CD4-positive, alpha-beta T cell treated with Interleukin-17A for 1 hour (primary cell): ENCODE results near the gene ELANE.

Experiments
- DNase-seq: peaks from one replicate; pipeline ENCODE4 v3.0.0-alpha.2; 2020

Gene ELANE

DNA sequence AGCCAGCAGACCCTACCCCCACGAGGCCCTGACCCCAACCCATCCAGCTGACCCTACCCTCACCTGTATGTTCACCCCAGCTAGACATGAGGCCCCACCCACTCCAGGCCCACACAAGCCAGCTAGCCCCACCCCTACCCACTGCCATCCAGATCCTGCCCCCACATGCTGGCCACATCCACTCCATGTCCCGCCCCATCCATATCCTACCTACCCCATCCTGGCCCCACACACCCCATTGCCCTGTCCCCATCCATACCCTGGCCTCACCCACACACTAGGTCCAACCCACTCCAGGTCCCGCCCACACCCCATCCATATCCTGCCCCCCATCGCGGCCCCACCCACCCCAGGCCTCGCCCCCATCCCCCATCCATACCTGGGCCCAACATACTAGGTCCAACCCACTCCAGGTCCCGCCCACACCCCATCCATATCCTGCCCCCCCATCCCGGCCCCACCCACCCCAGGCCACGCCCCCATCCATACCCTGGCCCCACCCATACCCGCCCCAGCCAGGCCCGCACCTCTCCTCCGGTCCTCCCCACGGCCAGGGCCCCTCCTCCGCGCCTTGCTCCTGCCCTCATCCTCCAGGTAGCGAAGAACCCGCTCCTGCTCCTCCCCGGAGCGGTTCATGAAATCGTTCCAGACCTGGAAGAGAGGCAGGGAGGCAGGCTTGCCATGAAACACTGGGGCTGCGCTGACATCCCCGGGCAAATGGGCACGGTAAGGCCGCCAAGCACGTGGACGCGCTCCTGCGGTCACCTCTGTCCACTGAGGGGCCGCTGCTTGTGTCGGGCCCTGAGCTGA lies 48.4 kb downstream of the ELANE start:
- peak; percentile 65 for DNase-seq

- DNase-seq = no peak
Observed at GRCh38 chr19:901216-902092, 49.4 kb downstream of the ELANE start.

DNA sequence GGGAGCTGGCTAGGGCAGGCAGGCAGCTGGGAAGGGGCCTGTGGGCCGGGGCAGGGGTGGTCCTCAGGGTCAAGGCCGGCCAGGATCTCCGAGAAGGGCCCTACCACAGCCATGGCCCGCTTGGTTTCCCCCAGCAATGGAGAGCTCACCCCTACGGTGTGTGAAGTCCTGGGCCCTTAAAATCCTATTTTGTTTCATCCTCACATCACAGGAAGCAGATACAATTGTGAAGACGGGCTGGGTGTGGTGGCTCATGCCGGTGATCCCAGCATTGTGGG lies 49.9 kb downstream of the ELANE start:
- no peak for DNase-seq

- DNase-seq = no peak
Observed at GRCh38 chr19:902446-903226, 50.5 kb downstream of the ELANE start.

DNA sequence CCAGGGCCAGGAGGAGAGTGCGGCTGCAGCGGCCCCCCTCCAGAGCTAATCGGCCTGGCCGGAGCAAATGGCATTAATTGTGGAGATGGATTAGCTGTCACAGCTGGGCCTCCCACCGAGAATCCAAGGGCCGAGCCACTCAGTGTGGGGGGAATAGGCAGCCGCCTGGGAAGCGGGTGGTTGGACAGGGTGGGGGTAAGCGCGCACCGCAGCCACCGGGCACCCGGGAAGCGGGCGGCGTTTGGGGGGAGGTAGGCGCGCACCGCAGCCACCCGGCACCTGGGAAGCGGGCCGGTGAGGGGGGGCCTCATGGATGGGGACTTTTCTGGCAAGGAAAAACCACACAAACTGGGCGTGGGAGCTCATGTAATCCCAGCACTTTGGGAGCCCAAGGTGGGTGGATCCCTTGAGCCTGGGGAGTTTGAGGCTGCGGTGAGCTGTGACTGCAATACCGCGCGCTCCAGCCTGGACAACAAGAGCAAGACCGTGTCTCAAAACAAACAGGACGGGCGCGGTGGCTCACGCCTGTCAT lies 51.2 kb downstream of the ELANE start:
- DNase-seq = no peak

- no peak for DNase-seq
Observed at GRCh38 chr19:904545-904944, 52.4 kb downstream of the ELANE start.
